Measurements from ENCODE around the gene SELENON.
A peak's percentile ranks its signal among the peaks of the same experiment; 100 is the strongest.

SELENON gene

DNA sequence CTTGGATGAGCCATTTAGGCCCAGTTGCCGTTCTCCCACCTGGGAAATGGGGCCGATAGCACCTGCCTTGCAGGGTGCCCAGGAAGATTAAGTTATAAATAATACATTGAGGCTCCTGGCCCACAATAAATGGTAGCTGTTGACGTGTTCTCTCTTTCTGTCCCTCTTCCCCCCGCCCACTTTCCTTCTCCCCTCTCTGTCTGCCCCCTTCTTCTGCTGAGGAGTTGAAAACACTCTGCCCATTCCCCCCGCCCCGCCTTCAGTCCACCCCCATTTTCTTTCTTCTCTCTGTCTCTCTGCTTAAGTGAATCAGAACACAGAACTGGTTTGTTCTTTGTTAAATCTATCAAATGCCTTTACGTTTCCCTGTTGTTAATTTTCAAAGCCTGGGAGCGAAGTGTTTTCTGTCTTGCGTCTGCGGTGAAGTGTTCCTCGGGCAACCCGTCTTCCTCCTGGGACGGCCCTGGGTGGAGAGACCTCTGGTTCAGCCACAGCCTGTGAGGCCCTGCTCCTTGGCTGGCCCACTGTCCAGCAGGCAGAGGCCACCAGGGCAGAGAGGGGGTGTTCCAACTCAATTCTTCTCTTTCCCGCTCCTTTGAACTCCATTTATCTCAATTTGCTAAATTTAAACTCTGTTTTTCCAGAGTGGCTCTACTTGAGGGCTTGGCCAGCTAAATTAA is 29.3 kb upstream of the SELENON start:
- DNase-seq = no peak

DNA sequence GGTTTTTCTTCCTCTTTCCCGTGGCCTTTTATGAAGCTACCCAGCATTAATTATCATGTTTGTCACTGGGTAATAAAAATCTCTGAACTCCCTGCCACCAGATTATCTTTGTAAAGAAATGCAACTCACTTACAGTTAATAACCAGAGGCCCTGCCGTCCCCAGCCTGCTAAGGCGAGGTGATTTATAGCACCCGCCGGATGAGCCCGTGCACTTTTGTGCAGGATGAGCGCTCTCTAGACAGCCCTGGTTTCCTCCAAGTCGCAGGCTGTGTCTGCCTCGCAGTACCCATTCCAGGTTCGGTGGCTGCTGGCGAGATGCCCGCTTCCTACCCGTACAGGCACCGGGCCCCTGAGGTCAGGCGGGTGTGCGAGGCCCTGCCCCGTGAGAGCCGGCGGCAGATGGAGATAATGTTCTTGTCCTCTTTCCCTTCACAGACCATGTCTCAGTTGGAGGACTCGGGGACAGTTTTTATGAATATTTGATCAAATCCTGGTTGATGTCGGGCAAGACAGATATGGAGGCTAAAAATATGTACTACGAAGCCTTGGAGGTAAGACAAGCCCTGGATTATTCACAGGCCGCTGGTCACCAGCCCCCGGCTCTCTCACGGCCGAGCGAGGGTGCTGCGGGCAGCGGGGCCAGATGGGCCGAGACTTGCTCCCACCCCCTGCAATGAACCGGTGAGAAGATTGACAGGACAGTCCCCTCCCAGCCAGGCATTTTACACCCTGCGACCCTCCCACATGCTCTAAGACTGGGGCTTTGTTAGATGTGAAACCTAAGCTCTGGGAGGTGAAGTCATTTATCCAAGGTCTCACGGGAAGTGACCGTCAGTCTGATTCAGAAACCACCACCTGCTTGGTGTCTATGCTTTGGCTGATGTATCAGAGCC is 28.5 kb upstream of the SELENON start:
- peak; percentile 46 for DNase-seq

GRCh38 chr1:25772164-25772563 is 27.8 kb upstream of the SELENON start:
- no peak for DNase-seq

DNA sequence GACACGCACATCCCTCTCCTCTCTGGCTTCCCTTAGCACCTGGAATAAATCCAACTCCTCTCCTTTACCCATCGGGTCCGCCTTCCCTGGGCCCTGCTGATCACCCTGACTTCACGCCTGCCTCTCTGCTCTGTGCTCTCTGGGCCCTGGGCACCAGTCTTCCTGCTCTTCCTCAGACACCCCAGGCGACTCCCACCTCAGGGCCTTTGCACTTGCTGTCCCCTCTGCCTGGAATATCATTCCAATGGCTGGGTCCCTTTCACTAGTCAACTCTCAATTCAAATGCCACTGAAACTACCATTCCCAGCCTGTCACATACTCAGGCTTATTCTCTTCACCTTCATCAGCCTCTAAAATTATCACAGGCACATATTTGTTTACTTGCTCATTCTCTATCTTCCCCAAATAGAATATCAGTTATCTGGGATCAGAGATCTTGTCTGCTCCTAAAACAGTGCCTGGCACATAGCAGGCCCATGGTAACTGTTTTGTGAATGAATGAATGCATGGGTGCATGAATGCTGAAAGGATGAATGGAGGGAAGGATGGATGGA is 27.2 kb upstream of the SELENON start:
- no peak for DNase-seq

GRCh38 chr1:25773441-25774125 is 26.4 kb upstream of the SELENON start:
- DNase-seq = no peak

DNA sequence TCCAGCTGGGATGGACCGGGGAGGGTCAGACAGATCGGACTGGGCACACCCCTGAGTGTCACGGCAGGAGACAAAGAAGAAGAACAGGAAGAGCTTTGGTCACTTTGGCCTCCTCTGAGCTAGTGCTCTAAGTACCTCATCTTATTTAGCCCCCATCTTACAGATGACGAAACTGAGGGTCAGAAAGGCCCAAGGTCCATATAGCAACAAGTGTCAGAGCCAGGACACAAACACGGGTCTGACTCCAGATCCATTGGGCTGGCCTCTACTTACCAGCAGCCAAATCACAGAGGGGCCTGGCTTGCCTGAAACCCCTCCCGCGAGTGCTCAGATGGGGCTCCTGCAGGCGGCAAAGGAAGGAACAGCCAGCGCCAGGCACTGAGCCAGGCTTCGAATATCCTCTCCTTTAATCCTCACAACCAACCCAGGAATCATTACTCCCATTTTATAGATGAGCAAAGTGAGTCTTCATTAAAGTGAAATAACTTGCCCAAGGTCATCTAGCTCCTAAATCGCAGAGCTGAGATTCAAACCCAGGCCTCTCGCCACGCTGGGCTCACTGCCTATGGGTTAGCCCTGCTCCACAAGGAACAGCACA is 25.7 kb upstream of the SELENON start:
- DNase-seq = no peak

GRCh38 chr1:25774921-25775771 is 24.8 kb upstream of the SELENON start:
- peak; percentile 81 for DNase-seq

DNA sequence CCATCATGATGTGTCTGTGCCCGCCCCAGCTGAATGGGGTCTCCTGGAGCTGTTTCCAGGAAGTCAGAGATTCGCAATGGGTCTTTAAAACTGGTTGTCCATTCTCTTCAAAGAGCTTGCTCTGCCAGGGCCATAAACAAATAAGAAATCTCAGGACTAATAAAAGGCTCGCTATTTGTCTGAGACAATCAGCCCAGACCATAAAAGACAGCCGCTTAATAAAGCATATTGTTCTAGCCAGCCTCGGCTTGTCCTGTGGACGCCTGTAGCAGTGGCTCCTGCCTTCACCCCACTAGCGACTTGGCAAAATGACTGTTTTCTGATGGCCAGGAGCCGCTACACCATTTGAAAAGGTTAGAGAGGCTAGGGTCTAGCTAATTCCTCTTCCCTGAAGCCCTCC is 20.6 kb upstream of the SELENON start:
- DNase-seq = no peak

GRCh38 chr1:25779894-25780293 is 20.1 kb upstream of the SELENON start:
- no peak for DNase-seq

DNA sequence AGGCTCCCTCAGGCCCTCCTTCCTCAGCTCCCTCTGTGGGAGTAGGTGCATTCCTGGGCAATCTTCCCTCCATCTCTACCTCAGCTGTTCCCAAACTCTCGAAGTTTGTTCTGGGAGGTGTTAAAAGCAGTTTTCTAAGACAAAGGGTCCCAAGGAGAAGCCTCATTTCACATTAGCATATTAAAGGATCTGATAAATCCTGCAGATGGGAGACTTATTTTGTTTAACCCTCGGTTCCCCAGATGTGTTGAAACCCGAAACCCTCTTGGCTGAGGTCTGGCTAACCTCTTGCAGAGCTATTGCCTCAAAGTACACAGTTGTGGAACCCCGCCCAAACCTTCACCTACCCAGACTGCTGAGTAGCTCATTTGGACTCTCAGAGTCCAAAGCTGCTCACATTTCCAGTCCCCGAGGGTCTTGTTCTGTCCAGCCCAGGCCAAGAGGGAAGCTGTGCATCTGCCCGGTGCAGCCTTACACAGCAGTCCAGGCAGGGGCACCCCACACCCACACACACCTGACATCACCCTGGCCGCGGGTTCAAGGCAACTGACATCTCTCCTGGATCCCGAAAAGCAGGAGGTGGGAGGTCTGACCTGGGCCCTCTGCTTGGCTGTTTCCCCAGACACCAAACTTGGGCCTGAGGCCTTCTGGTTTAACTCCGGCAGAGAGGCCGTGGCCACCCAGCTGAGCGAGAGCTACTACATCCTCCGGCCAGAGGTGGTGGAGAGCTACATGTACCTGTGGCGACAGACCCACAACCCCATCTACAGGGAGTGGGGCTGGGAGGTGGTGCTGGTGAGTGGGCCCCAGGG is 19.5 kb upstream of the SELENON start:
- peak; percentile 43 for DNase-seq

- no peak for DNase-seq
Observed at GRCh38 chr1:25781130-25781433, 18.9 kb upstream of the SELENON start.

- no peak for DNase-seq
Observed at GRCh38 chr1:25782608-25783201, 17.3 kb upstream of the SELENON start.

DNA sequence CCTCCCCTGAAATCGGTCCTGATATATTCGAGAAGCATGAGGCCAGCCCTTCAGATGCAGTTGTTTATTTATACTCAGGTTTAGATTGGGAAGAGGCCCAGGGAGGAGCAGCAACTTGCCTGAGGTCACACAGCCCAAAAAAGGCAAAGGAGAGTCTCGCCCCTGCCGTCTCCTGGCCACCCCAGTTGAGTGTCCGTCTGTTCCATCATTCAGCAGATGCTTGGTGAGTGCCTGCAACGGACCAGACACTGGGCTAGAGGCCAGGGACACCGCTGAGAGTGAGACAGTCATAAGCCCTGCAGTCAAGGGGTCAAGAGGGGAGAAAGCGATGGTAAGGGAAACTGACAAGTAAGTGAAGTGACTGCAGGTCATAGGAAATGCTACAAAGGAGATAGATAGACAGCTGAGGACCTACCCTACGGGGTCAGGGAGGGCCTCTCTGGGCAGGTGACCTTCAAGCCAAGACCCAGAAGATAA is 15.4 kb upstream of the SELENON start:
- DNase-seq = no peak

- DNase-seq = no peak
Observed at GRCh38 chr1:25785333-25786067, 14.5 kb upstream of the SELENON start.

DNA sequence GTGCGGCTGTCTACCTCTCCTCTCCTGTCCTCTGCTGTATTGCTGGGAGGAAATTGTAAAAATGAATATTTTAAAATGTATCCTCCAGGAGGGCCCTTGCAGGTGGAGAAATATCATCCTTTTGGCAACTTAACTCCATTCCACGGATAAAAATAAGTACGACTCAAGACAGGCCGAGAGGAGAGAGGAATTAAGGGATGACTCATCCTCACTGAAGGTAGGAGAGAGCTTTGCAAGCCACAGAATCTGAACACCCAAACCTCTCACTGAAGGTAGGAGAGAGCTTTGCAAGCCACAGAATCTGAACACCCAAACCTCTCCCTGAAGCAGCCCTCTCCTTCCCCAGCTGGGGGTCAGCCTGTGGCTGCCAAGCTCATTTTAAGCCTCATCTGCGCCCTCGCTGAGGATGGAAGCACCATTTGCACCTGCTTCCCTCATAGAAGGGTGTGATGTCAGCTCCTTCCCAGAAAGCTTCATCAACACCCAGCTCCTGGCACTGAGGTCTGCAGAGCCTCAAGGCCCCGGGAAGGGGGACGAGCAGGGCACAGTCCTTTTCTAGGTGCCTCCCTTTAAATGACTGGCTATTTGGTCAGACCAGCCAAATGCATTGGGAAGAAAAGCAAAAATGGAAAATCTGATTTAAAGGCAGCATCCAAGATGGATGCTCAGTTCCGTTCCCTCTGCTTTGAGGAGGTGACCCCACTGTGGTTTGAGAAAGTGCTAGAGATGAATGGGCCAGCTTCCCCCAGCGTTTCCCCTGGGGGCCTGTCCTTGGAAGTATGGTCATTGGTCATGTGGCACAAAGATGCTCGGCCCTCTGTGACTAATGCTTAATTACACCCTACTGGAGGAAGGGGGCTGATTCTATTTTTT is 12.9 kb upstream of the SELENON start:
- DNase-seq = no peak

GRCh38 chr1:25787760-25788166 is 12.2 kb upstream of the SELENON start:
- no peak for DNase-seq

- no peak for DNase-seq
Observed at GRCh38 chr1:25790472-25790871, 9.5 kb upstream of the SELENON start.

DNA sequence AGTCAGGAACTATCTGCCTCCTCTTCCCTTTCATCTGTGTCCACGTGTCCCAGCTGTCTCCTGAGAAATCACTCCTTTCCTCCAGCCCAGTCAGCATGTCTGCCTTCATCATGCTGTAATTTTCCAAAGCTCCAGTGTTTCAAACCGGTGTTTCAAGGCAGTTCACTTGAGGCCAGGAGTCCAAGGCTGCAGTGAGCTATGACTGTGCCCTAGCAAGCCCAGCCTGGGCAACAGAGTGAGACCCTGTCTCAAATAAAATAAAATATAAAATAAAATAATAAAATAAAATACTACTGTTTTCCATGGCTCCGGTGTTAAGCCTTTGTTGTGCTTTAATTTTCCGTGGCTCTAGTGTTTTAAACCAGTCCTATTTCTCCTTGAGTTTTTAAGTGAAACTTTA is 7.9 kb upstream of the SELENON start:
- no peak for DNase-seq

DNA sequence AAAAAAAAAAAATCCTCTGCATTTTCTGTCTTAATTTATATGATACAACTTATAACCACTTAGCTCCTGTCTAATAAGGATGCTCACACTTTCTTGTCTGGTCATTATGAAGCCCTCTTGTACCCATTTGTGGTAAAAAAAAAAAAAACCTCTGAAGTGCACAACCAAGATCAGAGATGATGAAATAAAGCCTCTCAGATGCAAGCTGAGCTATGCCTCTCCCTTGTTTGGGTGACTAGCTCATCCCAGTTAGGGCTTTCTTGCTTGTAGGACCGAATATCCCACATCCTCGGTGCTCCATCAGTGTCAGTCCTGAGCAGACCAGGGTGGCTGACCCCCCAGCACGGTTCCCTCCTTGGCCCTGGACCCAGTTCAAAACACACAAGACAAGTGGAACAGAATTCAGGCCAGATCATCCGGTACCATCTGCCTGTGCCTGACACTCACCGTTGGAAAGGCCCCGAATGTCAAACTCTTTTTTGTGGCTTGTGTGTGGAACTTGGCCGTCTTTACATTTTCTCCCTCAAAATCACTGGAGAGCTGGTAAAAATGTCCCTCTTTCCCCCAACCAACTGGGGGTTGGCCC is 6.3 kb upstream of the SELENON start:
- no peak for DNase-seq

All from NCI-H2171 (cell line).